HG03575 (cell line): Measurements from ENCODE around the gene EMD.

Source experiments
- ATAC-seq: cut with Tn5 transposase; IDR thresholded peaks from one replicate; pipeline ENCODE4 v1.9.1; 2021; ENCODE audit not compliant: unreplicated experiment, insufficient number of reproducible peaks, low FRiP score; ENCODE audit errors: extremely low read depth

The EMD gene

GRCh38 chrX:154404625-154405192, 25.6 kb downstream of the EMD start:
- ATAC-seq = no peak

GRCh38 chrX:154408659-154409221, 29.6 kb downstream of the EMD start:
- ATAC-seq = no peak

- ATAC-seq = no peak
Measured at GRCh38 chrX:154409222-154409871, 30.3 kb downstream of the EMD start, which contains the start of gene DNASE1L1. TSS of gene DNASE1L1 (minus strand) at chrX:154409254. CDS start at chrX:154405568, 3,686 bp downstream.

GRCh38 chrX:154411981-154412340, 32.9 kb downstream of the EMD start:
- no peak for ATAC-seq

- no peak for ATAC-seq
Measured at GRCh38 chrX:154412468-154412867, 33.4 kb downstream of the EMD start.

- no peak for ATAC-seq
Measured at GRCh38 chrX:154413142-154413541, 34.0 kb downstream of the EMD start.

- no peak for ATAC-seq
Measured at GRCh38 chrX:154417157-154417556, 38.1 kb downstream of the EMD start.

- ATAC-seq = no peak
Measured at GRCh38 chrX:154419189-154419588, 40.1 kb downstream of the EMD start.

- no peak for ATAC-seq
Measured at GRCh38 chrX:154419688-154420401, 40.8 kb downstream of the EMD start.

GRCh38 chrX:154420402-154420756, 41.3 kb downstream of the EMD start:
- ATAC-seq = no peak

GRCh38 chrX:154426916-154427770, 48.0 kb downstream of the EMD start:
- no peak for ATAC-seq

GRCh38 chrX:154428176-154429171, 49.4 kb downstream of the EMD start, which contains the start of gene ATP6AP1:
TSS of gene ATP6AP1 (plus strand) at chrX:154428677. CDS start at chrX:154428693, 16 bp downstream.
- peak; percentile 58 for ATAC-seq

GRCh38 chrX:154429711-154430110, 50.6 kb downstream of the EMD start:
- no peak for ATAC-seq

- ATAC-seq = no peak
Measured at GRCh38 chrX:154430479-154430878, 51.4 kb downstream of the EMD start.

GRCh38 chrX:154430916-154431315, 51.8 kb downstream of the EMD start:
- ATAC-seq = no peak
